ENCODE data around the gene NOL4L. TPM values are rescaled to one million over a fixed set of nuclear protein-coding genes. Genes with fewer than 3 reads are reported as not detected.

NOL4L gene
- total RNA-seq, 2 experiments from 2014 or later = 39.1 to 41.1 TPM

- DNase-seq (no peak), ATAC-seq (ENCODE audit: low read depth) (no peak)
- no peaks in the 10 kb centered on the region for H3K36me3 Mint-ChIP-seq
- H3K4me1 Mint-ChIP-seq = peaks cover 14% of the 10 kb centered on the region
- POLR2A ChIA-PET = no interaction called here
- no peaks in the 10 kb centered on the region for H3K9me3 Mint-ChIP-seq
- peak overlapping the region; percentile 1 for H3K27ac Mint-ChIP-seq
- no peaks in the 10 kb centered on the region for H3K27me3 Mint-ChIP-seq
- H3K4me3 Mint-ChIP-seq = no peak overlapping the region
Observed at GRCh38 chr20:32564921-32565734, 20.0 kb downstream of the NOL4L start.

GRCh38 chr20:32564440-32564839, 20.7 kb downstream of the NOL4L start:
- POLR2A ChIA-PET = no interaction called here
- ATAC-seq (ENCODE audit: low read depth) (no peak), DNase-seq (no peak)
- no peaks in the 10 kb centered on the region for H3K9me3 Mint-ChIP-seq
- no peak overlapping the region for H3K4me3 Mint-ChIP-seq
- no peaks in the 10 kb centered on the region for H3K36me3 Mint-ChIP-seq
- H3K4me1 Mint-ChIP-seq = peaks cover 16% of the 10 kb centered on the region
- no peak overlapping the region for H3K27ac Mint-ChIP-seq
- H3K27me3 Mint-ChIP-seq = no peaks in the 10 kb centered on the region

GRCh38 chr20:32563311-32564272, 21.5 kb downstream of the NOL4L start:
- Mint-ChIP-seq H3K27me3 (no peaks in the 10 kb centered on the region), H3K27ac (no peak overlapping the region), H3K4me1 (peaks cover 18% of the 10 kb centered on the region), H3K4me3 (no peak overlapping the region), H3K9me3 (no peaks in the 10 kb centered on the region), H3K36me3 (no peaks in the 10 kb centered on the region)
- ATAC-seq (ENCODE audit: low read depth) = no peak
- POLR2A ChIA-PET = no interaction called here
- no peak for DNase-seq

GRCh38 chr20:32562495-32562911, 22.6 kb downstream of the NOL4L start:
- Mint-ChIP-seq H3K4me3 (no peak overlapping the region), H3K27ac (peak overlapping the region; percentile 36), H3K9me3 (no peaks in the 10 kb centered on the region), H3K4me1 (peaks cover 18% of the 10 kb centered on the region), H3K36me3 (no peaks in the 10 kb centered on the region), H3K27me3 (no peaks in the 10 kb centered on the region)
- no peak for DNase-seq
- POLR2A ChIA-PET = no interaction called here
- ATAC-seq (ENCODE audit: low read depth) = no peak

- Mint-ChIP-seq H3K4me1 (peaks cover 18% of the 10 kb centered on the region), H3K9me3 (no peaks in the 10 kb centered on the region), H3K36me3 (no peaks in the 10 kb centered on the region), H3K4me3 (peak overlapping the region; percentile 22), H3K27ac (peak overlapping the region; percentile 73), H3K27me3 (no peaks in the 10 kb centered on the region)
- DNase-seq (peak; percentile 55), ATAC-seq (ENCODE audit: low read depth) (peak; percentile 77)
- POLR2A ChIA-PET = interaction anchor here (1.2 to 1.8 kb wide), 3 partner anchors 22 to 25 kb away, joined by 4 to 6 read pairs (median 6); no protein-coding TSS in a partner anchor
Observed at GRCh38 chr20:32560989-32561830, 23.9 kb downstream of the NOL4L start.

GRCh38 chr20:32560482-32560988, 24.6 kb downstream of the NOL4L start:
- Mint-ChIP-seq H3K27me3 (no peaks in the 10 kb centered on the region), H3K9me3 (peaks cover under 1% of the 10 kb centered on the region), H3K27ac (peak overlapping the region; percentile 73), H3K36me3 (peaks cover under 1% of the 10 kb centered on the region), H3K4me1 (peaks cover 18% of the 10 kb centered on the region), H3K4me3 (peak overlapping the region; percentile 22)
- ATAC-seq (ENCODE audit: low read depth) (no peak), DNase-seq (no peak)
- POLR2A ChIA-PET = interaction anchor here (1.2 to 1.8 kb wide), 3 partner anchors 21 to 24 kb away, joined by 4 to 6 read pairs (median 6); no protein-coding TSS in a partner anchor

- POLR2A ChIA-PET = interaction anchor here (1.7 to 1.8 kb wide), 2 partner anchors 20 to 24 kb away, joined by 6 read pairs; no protein-coding TSS in a partner anchor
- ATAC-seq (ENCODE audit: low read depth) (no peak), DNase-seq (no peak)
- H3K9me3 Mint-ChIP-seq = peaks cover 2% of the 10 kb centered on the region
- H3K4me3 Mint-ChIP-seq = no peak overlapping the region
- peaks cover 2% of the 10 kb centered on the region for H3K36me3 Mint-ChIP-seq
- peaks cover 24% of the 10 kb centered on the region for H3K4me1 Mint-ChIP-seq
- H3K27me3 Mint-ChIP-seq = no peaks in the 10 kb centered on the region
- peak overlapping the region; percentile 73 for H3K27ac Mint-ChIP-seq
Observed at GRCh38 chr20:32559753-32560380, 25.3 kb downstream of the NOL4L start.

- no peaks in the 10 kb centered on the region for H3K27me3 Mint-ChIP-seq
- peaks cover 27% of the 10 kb centered on the region for H3K4me1 Mint-ChIP-seq
- H3K36me3 Mint-ChIP-seq = peaks cover 2% of the 10 kb centered on the region
- POLR2A ChIA-PET = interaction anchor here (1.8 kb wide), 1 partner anchor 23 kb away, joined by 6 read pairs; no protein-coding TSS in a partner anchor
- no peak overlapping the region for H3K27ac Mint-ChIP-seq
- no peak overlapping the region for H3K4me3 Mint-ChIP-seq
- no peak for ATAC-seq (ENCODE audit: low read depth)
- no peak for DNase-seq
- H3K9me3 Mint-ChIP-seq = peaks cover 2% of the 10 kb centered on the region
Observed at GRCh38 chr20:32559205-32559752, 25.9 kb downstream of the NOL4L start.

- Mint-ChIP-seq H3K36me3 (peaks cover 2% of the 10 kb centered on the region), H3K9me3 (peaks cover 2% of the 10 kb centered on the region), H3K27ac (no peak overlapping the region), H3K4me3 (no peak overlapping the region), H3K4me1 (peaks cover 31% of the 10 kb centered on the region), H3K27me3 (no peaks in the 10 kb centered on the region)
- no peak for DNase-seq
- POLR2A ChIA-PET = no interaction called here
- no peak for ATAC-seq (ENCODE audit: low read depth)
Observed at GRCh38 chr20:32558526-32558925, 26.6 kb downstream of the NOL4L start.

GRCh38 chr20:32557319-32557718, 27.8 kb downstream of the NOL4L start:
- ATAC-seq (ENCODE audit: low read depth) = no peak
- POLR2A ChIA-PET = interaction anchor here (1.8 kb wide), 1 partner anchor 17 kb away, joined by 9 read pairs; no protein-coding TSS in a partner anchor
- Mint-ChIP-seq H3K27ac (no peak overlapping the region), H3K27me3 (no peaks in the 10 kb centered on the region), H3K9me3 (peaks cover 2% of the 10 kb centered on the region), H3K4me3 (no peak overlapping the region), H3K36me3 (peaks cover 4% of the 10 kb centered on the region), H3K4me1 (peaks cover 36% of the 10 kb centered on the region)
- no peak for DNase-seq

- ATAC-seq (ENCODE audit: low read depth) = no peak
- peaks cover 33% of the 10 kb centered on the region for H3K4me1 Mint-ChIP-seq
- POLR2A ChIA-PET = interaction anchor here (1.8 kb wide), 1 partner anchor 17 kb away, joined by 9 read pairs; no protein-coding TSS in a partner anchor
Observed at GRCh38 chr20:32556312-32557184, 28.6 kb downstream of the NOL4L start.

More at GRCh38 chr20:32556312-32557184, 28.6 kb downstream of the NOL4L start:
- Mint-ChIP-seq H3K27ac (no peak overlapping the region), H3K27me3 (no peaks in the 10 kb centered on the region), H3K36me3 (peaks cover 4% of the 10 kb centered on the region), H3K9me3 (peaks cover 2% of the 10 kb centered on the region), H3K4me3 (no peak overlapping the region)
- no peak for DNase-seq

Measured in activated naive CD8-positive, alpha-beta T cell treated with anti-CD3 and anti-CD28 coated beads, Interleukin-2, amount 10 ng/mL, durations not matched to agents 7 days and 5 days (primary cell).